Inflammatory macrophage treated with lipopolysaccharide for 1 hour (primary cell): ENCODE measurements around the gene TRIM46.
"Not testable (repeated sequence)": the region's sequence is repeated elsewhere in the genome, so short reads cannot be mapped to it uniquely, and the experiment has no call there.

Source experiments
- DNase-seq, 2 donors: peaks; one replicate each; pipeline ENCODE4 v3.0.0-alpha.2; 2020 to 2022

TRIM46 gene

DNA sequence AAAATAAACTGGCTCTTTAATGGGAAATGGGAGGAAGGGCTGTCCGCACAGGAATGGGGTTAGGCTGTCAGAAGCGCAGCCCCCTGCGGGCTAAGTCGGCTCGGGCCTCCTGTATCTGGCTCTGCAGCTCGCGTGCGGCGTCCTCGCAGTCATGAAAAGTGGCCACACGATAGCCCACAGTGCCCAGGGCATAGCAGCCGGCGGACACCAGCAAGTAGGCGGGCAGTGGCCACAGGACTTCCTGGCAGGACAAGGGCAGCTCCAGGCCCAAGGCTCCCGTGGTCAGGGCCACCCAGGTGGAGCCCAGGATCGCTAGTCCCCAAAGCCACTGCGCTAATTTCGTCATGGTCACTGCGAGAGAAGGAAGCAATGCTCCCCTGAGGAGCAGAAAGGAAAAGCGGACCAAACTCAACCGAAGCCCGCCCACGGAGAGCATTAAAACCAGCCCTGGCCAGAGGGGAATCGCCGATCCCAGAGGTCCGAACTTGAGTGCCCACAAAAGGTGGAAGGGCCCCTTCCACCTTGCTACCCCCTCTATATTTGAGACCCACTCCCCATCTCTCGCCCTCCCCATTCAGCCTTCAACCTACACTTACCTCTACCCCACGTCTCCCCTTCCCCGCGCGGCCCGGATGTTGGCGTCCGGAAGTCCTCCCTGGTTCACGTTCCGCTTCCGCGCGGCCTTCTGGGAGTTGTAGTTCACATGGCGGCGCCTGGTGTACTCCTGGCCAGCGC, 33.6 kb upstream of the TRIM46 start, which contains the start of gene DPM3:
DPM3 (minus strand) TSS at position 637 of the 735 bp plus-strand sequence; CDS start at position 346, 291 bp downstream.
- peak; percentile 82 to 92 for DNase-seq

DNA sequence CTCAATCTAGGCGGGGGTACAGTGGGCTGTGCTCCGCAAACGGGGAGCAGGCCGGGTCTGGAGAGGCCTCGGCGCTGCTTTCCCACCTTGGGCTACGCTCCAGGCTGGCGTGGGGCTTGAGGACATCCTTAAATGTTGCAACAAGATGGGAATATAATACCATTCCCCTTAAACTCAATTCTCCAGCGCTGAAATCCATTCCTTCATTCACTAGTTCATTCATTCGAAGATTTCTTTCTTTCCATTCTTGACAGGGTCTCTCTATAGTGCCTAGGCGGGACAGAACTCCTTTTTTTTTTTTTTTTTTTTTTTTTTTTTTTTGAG, 33.1 kb upstream of the TRIM46 start:
- DNase-seq = no peak

DNA sequence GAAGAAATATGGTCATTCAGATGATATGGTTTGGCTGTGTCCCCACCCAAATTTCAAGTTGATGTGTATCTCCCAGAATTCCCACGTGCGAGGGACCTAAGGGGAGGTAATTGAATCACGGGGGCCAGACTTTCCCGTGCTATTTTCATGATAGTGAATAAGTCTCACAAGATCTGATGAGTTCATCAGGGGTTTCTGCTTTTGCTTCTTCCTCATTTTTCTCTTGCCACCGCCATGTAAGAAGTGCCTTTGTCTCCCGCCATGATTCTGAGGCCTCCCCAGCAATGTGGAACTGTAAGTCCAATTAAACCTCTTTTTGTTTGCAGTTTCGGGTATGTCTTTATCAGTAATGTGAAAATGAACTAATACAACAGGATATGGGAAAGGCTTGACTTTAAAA, 31.9 kb upstream of the TRIM46 start:
- DNase-seq = peak; percentile 68 to 80

DNA sequence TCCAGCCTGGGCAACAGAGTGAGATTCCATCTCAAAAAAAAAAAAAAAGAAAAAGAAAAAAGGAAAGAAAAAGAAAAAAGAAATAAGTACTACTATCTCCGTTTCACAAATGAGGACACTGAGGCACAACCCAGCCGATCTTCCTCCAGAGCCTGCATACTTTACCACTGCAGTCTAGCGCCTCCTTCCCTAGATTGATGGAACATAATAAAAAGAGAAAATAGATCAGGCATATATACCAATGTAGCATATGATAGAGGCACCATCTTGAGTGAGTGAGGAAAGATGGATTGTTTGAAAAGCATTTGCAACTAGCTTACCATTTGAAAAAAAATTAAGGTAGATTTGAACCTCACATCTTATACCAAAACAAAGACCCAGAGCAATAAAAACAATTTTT, 28.2 kb upstream of the TRIM46 start:
- no peak for DNase-seq

DNA sequence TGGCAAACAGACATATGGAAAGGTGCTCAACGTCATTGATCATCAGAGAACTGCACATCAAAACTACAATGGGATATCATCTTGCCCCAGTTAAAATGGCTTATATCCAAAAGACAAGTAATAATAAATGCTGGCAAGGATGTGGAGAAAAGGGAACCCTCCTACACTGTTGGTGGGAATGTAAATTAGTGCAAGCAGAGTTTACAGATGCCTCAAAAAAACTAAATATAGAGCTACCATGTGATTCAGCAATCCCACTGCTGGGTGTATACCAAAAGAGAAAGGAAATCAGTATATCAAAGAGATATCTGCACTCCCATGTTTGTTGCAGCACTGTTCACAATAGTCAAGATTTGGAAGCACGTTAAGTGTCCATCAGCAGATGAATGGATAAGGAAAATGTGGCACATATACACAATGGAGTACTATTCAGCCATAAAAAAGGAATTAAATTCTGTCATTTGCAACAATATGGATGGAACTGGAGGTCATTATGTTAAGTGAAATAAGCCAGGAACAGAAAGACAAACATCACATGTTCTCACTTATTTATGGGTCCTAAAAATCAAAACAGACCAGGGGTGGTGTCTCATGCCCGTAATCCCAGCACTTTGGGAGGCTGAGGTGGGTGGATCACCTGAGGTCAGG, 17.5 kb upstream of the TRIM46 start:
- DNase-seq = peak in 1 of 2 donors; percentile 60

DNA sequence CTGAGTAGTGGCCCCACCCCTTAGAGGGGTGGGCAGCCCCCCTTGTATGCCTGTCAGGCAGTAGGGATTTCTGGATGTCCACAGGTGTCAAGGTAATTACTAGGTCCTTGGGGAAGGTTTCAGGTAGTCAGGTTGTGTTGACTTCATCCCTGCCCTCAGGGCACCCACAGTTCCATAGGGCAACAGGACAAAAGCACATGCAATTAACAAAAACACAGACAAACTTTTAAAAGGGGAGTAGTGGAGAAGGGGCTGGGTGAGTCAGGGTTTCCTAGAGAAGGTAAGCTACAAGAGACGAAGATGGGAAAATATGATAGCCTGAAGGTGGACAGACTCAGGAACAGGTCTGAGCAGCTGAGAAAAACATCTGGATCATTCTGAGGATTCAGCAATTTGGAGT, 14.7 kb upstream of the TRIM46 start:
- DNase-seq = no peak

DNA sequence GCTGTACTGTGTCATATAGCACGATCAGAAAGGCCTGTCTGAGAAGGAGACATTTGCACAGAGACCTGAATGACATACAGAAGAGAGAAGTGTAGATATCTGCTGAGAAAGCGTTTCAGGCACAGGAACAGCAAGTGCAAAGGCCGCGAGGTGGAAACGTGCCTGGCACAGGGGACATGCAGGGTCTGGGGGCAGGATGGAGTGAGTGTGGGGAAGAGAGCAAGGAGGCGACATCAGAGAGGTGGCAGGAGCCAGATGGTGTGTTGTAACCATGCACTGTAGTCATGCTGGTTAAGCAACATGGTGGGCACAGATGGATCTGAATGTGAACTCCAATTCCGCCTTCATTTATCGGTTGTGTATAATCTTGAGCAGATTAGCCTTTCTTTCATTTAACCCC, 13.5 kb upstream of the TRIM46 start:
- DNase-seq = no peak

DNA sequence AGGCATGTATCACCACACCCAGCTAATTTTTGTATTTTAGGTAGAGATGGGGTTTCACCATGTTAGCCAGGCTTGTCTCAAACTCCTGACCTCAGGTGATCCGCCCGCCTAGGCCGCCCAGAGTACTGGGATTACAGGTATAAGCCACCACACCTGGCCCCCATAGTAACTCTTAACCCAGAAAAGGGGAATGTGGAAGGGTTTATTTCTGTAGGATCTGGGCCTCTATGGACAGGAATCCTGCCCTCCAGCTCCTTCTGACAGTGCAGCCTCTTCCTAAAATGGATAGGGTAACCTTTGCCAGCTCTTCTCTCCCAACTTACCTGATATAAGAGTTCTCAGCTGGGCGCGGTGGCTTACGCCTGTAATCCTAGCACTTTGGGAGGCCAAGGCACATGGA, 11.0 kb upstream of the TRIM46 start:
- DNase-seq = not testable (repeated sequence)

DNA sequence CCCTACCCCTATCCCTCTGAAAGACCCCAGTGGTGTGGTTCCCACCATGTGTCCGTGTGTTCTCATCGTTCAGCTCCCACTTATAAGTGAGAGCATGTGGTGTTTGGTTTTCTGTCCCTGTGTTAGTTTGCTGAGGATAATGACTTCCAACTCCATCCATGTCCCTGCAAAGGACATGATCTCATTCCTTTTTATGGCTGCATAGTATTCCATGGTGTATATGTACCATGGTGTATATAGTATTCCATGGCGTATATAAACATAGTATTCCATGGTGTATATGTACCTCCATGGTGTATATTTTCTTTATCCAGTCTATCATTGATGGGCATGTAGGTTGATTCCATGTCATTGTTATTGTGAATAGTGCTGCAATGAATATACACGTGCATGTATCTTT, 9.9 kb upstream of the TRIM46 start:
- not testable (repeated sequence) for DNase-seq

DNA sequence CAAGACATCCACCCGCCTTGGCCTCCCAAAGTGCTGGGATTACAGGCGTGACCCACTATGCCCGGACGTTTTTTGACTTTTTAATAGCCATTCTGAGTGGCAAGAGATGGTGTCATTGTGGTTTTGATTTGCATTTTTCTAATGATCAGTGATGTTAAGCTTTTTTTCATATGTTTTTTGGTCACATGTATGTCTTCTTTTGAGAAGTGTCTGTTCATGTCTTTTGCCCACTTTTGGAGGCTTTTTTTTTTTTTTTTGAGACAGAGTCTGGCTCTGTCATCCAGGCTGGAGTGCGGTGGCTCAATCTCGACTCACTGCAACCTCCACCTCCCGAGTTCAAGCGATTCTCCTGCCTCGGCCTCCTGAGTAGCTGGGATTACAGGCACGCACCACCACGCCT, 9.0 kb upstream of the TRIM46 start:
- DNase-seq = not testable (repeated sequence)

DNA sequence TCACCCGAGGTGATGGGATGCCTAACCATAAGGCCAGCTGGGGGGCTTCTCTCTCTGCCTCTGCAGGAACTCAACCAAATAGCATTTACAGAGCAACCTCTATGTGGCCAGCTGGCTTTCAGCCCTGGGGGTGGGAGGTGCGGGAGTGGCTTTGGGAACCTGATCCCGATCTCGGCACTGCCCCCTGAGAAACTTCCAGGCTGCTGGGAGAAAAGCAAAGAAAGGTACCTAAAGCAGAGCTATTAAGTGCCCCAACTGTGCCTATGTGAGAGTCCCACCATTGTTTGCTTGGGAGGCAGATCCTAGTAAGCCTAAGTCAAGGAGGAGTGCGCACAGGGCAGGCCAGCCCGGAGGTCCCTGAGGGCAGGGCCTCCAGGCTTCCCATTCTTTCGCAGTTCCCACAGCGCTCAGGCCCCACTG, 7.6 kb upstream of the TRIM46 start:
- no peak for DNase-seq

DNA sequence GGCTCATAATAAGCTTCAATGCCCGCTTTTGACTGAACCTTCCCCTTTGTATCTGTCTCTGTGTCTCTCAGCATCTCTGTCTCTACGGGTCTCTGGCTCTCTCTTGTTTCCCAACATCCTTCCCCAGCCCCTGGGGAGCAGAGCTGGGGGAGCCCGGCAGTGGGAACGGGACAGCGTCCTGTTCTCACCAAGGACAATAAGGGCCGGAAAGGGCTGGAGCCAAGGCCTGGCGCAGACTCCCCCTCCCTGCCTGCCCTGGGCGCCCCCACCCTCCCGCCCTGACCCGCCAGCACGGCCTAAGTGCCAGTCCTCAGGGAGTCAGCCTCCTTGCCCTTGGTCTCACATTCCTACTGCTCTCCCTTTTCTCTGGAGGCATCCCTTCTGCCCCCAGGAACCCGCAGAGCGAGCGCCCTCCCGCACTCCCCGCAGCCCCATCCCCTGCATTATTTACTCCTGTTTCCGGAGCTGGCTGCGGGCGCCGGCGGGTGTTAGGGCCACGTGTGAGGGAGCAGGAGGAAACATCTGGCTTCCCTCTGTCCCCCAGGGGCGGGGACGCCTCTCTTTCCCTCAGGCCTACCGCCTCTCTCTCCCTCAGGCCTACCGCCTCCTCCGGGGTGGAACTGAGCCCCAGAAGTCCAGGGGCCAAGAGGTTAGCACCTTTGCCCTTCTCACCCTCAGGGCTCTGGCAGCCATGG, 7.0 kb upstream of the TRIM46 start:
- no peak for DNase-seq

DNA sequence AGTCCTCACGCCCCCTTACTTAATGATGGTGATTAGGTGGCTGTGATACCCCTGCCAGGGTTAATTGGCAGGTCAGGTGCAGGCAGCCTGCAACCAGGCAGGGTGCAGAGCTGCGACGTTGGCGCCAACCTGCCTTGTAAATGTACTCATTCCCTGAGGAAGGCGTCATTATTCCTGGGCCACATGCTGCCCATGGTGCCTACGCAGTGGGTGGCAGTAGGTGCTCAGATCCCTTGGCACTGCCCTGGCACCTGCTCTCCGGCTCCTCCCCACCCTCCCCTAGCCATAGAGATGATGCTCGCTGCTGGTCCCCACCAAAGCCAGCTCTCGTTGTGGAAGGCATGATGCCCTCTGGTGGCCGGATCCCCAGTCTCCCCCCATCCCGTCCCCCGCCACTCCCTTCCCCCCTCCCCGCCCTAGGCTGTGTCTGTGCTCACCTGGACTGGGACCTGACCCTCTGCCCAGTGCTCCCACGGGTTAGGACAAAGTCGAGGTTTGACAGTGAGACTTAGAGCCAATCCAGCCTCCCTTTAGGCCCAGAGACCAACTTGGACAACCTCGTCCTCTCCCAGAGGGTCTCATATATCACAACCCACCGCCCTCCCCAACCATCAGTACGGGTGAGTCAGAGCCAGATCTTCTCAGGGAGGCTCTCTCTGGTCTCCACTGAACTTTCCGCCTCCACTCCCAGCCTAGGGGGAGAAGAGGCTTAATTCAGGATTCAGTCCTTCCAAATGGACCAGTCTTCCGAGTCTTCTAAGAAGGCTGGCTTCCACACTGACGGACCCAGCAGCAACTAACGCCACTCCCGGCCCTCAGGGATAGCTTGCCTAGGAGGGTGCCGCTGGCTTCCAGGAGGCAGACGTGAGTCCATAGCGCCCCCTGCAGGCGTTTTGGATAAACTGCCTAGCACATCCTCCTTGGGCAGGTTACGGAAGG, 6.2 kb upstream of the TRIM46 start:
- peak; percentile 69 to 95 for DNase-seq

DNA sequence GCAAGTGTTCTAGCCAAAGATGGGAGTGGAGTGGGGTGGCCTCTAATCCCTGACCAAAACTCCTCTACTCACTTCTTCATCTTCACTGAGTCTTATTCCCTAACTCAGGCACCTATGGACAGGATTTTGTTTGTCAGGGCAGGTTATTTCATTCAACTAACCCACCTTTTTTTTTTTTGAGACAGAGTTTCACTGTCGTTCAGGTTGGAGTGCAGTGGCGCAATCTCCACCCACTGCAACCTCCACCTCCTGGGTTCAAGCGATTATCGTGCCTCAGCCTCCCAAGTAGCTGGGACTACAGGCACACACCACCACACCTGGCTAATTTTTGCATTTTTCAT, 5.6 kb upstream of the TRIM46 start:
- not testable (repeated sequence) for DNase-seq

DNA sequence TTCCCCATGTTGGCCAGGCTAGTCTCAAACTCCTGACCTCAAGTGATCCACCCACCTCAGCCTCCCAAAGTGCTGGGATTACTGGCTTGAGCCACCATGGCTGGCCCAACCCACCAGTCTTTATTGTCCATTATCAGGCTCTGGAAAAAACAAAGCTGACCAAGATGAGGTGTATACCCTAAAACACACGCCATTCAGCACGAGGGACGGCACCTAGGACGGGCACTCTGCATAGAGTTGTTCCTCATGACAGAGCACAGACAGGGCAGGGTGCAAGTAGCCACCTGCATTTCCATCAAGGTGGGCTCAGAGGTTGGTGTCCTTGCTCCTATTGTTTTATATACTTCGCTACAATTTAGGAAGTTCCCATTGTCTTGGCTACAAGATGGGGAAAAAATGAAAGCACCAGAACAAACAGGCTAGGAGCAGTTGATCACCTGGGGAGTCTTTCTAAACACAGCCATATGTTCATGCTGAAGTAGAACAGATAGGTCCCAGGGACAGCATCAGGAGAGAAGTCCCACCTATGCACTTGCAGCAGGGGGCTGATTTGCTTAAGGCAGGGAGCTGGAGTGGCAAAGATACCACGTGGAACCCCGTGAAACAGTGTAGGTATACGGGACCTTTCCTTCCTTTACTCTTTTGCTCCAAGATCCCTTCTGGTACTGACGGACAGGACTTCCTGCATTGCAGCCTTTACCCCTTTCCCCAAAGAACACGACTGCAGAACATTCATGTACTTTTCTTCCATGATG, 5.0 kb upstream of the TRIM46 start:
- DNase-seq = no peak

DNA sequence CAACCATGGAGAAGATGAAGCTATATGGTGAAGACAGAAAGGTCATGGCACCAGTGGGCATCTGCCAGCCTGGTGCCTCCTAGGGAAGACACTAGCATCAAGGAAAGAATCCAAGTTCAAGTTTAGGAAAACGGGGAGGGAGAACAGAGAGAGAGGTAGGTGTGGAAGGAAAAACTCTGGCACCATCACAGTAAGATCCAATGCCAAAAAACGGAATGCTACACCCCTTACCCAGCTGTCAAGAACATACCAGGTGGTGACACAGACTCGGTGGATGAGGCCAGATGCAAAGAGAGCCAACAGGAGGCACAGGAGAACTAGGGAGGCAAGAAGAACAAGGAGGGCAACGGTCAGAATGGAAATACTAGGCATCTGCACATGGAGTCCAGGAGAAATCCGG, 4.1 kb upstream of the TRIM46 start:
- no peak for DNase-seq

DNA sequence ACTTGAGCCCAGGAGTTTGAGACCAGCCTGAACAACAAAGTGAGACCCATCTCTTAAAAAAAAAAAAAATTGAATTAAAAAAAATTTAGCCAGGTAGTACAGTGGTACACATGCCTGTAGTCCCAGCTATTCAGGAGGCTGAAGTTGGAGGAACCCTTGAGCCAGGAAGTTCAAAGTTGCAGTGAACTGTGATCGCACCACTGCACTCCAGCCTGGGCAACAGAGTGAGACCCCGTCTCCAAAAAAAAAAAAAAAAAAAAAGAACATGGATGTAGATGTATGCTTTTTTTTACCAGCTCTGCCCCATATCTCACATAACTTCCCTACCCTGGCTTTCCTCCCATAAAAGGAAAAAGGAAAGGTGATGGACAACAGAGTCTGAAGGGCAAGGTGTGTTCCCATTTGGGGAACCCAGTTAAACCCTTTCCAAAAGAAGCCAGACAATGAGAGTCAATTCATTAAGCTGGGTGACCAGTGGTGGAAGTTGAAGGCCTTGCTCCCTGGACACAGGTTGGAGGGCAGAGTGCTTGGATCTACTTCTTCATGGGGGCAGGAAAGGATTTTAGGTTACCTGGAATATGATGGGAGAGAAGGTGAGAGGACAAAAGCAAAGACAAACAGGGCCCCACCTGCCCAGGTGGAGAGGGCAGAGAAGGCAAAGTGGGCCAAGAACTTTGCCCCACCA, 3.4 kb upstream of the TRIM46 start:
- no peak for DNase-seq

DNA sequence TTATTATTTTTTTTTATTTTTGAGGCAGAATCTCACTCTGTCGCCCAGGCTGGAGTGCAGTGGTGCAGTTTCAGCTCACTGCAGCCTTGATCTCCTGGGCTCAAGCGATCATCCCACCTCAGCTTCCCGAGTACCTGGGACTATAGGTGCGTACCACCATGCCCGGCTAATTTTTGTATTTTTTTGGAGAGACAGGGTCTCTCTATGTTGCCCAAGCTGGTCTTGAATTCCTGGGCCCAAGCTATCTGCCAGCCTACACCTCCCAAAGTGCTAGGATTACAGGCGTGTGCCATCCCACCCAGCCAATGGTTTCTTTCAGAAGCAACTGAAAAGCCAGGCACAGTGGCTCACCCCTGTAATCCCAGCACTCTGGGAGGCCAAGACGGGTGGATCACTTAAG, 2.8 kb upstream of the TRIM46 start:
- no peak for DNase-seq

DNA sequence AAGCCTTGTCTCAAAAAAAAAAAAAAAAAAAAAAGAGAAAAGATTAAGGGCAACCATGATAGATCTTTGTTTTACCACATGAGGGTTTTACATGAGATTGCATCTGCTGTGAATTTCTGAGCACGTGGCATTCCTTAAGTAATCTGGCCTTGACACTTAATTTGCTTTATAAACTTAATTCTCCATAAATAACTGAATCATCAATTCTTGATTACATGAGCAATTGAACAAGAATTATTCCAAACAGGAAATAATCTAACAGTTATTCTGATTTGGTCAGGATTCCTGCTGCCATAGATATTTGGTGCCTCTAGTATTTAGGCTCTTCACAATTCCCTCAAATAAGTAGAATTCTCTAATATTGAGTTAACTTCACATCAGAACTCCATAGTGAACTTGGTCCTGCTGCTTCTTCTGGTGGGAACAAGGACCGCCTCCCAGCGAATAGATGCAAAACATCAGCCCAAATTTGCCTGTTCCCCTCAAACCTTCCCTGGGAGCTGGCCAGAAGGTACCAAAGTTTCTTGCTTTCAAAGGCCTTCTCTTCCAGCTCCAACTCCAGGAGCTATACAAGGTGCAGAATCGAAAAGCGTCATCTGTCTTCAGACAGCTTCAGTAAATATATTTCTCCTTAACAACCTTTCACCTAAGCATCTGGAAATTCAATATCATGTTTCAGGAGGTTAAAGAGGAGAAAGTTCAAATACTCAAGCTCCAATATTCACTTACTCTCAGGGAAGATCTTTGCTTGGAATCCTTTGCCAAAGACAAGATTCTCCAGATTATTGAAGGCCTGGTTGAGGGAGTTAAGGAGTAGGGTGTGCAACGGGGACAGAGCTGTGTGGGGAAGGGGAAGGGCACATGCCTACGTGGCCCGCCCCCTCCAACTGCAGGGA, 1.6 kb upstream of the TRIM46 start:
- no peak for DNase-seq

DNA sequence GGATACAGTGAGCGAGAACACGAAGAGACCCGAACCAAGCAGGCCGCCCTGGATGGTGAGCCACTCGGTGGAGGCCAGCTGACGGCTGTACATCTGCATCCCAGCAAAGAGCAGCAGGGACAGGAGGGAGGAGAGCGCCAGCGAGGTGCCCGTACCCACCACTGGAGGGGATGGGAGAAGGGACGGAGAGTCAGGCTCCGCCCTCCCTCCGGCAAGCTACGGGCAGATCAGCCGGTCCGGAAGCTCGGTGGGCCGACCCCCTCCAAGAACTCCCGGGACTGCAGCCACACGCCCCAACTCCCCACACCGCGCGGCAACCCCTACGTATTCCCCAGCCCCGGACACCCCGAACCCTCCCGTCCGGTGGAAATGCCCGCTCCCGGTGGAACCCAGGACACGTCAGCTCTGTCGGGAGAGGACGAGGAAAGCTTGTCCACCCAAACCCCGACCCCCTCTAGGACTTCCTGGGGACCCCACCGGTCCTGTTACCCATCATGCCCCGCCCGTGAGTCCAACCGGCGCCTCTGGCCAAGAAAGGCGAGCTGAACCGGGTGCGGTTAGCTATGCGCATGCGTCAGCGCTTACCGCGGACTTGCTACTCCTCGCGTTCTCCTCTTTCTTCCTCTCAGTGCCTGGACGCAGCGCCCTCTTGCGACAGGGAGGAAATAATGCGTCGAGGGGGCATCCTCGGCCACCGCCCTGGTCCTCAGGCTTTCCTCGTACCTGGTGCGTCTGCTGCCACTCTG, 744 bp upstream of the TRIM46 start, which contains the start of gene KRTCAP2:
KRTCAP2 (minus strand) TSS at position 573 of the 746 bp plus-strand sequence; CDS start at position 493, 80 bp downstream.
- DNase-seq = peak; percentile 91 to 96
